HG02610 (cell line): ENCODE data around the gene LAYN.
A peak's percentile ranks its signal among the peaks of the same experiment; 100 is the strongest.

Experiments
- ATAC-seq: cut with Tn5 transposase; IDR thresholded peaks from one replicate; pipeline ENCODE4 v1.9.1; 2021; ENCODE audit warnings: mild to moderate bottlenecking, moderate library complexity; ENCODE audit not compliant: unreplicated experiment

The LAYN gene, protein sequence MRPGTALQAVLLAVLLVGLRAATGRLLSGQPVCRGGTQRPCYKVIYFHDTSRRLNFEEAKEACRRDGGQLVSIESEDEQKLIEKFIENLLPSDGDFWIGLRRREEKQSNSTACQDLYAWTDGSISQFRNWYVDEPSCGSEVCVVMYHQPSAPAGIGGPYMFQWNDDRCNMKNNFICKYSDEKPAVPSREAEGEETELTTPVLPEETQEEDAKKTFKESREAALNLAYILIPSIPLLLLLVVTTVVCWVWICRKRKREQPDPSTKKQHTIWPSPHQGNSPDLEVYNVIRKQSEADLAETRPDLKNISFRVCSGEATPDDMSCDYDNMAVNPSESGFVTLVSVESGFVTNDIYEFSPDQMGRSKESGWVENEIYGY

DNA sequence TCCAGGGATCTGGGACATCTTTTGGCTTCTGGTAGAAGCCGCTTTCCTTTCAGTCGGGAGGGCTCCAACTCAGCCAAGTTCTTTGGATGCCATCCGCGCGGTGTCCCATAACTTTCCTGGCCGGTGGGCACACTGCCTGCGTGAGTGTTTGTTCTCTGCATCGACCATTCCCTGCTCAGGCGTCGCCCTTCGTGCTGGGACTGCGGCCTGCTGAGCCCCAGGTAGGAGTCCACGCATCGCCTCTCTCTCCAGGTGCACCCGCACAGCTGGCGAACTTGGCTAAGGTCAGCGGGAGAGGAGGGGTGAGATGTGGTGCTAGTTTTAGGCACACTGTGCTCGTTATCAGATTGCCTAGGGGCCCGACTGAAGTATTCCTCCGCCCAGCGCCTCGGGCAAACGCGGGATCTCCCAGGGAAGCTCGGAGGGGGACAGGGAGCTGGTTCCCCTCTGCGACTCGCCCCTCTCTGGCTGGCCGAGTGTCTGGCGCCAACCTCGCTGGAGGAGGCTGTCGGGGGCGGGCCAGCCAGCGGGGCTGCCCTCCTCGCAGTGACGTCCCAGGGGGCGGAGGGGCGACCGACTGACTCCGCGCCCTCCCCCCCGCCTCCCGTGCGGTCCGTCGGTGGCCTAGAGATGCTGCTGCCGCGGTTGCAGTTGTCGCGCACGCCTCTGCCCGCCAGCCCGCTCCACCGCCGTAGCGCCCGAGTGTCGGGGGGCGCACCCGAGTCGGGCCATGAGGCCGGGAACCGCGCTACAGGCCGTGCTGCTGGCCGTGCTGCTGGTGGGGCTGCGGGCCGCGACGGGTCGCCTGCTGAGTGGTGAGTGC, at the start of gene LAYN:
Gene LAYN (plus strand): TSS at position 607 of the 823 bp plus-strand sequence. CDS start 124 bp downstream, at position 731.
- no peak for ATAC-seq

DNA sequence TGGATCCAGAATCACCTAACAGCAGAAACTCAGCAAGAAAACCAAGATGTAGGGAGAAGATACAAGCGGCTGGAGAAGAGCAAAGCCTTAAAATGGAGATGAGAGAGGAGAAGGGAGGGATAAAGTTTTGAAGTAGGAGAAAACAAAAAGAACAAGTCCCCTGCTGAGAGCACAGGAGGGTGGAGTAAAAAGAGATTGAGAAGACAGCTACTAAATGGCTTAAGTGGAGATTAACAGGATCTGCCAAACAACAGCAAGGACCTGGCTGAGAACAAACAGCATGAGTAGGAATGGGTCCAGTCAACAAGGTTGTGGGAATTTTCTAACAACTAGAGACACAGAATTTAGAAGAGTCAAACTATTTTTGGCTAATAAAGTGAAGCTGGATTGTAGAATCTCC, 46.5 kb upstream of the LAYN start:
- ATAC-seq = no peak

DNA sequence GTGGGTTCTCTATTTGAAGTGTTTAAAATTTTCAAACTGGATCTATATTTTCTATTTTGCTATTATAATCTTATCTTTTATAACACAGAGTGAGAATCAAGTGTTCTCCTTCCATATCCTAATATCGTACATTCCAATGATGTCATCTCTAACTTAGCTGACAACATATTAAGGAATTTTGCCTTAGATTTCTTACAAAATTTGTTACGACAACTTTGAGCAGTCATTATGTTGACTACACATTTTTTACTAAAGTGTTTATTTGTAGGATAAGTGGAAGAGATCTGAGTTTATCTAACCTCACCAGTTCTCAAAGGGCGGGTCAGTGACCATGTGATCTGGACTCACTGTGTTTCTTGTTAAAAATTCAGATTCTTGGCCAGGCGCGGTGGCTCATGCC, 41.0 kb upstream of the LAYN start:
- no peak for ATAC-seq

DNA sequence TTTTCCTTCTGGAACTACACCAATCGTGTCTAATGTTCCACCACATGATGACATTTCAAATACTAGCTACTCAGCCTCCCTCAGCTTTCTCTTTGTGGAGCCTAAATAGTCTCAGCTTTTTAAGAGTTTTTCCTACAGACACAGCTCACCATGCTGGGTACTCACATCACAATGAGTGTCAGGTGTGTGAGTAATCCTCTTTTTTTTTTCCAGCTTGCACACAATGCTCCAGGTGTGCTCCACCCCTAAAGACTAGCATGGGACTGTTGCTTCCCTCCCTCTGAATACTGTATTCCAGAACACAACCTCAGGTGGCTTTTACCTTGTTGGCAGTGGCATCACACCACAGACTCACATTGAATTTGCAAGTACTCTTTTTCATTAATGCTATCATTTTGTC, 40.0 kb upstream of the LAYN start:
- no peak for ATAC-seq

DNA sequence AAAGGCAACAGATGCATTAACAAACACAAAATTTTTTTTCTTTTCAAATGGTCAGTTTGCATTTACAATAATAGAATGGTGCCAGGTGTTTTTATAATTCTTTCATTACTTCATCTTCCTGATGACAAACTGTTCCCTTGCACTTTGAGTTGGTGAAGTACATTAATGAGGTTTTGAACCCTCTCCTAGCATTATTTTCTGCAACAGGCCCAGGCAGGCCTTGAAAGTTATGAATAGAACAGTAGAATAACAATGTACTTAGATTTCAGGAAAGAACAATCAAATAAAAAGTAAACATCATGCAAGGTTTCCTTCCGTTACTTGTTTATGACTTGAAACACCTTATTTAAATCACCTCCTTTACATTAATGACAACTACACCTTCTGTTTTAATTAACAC, 37.9 kb upstream of the LAYN start:
- ATAC-seq = no peak

DNA sequence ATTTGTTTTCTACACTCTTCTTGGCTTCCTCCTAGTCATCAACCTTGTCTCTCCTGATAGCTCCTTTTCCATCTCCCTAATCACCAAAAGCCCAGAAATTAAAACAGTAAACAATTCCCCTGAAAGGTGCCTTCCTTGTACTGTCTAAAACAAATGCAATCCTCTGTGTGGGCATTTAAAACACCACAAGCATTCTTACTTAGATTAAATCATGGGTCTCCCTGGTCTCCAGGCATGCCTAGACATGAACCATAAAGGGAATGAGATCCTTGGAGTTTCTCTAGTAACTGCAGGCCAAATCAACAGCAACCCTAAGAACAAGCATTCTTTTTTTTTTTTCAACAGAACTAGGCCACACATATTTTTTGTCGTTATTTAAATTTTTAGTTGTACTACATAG, 30.2 kb upstream of the LAYN start:
- no peak for ATAC-seq

DNA sequence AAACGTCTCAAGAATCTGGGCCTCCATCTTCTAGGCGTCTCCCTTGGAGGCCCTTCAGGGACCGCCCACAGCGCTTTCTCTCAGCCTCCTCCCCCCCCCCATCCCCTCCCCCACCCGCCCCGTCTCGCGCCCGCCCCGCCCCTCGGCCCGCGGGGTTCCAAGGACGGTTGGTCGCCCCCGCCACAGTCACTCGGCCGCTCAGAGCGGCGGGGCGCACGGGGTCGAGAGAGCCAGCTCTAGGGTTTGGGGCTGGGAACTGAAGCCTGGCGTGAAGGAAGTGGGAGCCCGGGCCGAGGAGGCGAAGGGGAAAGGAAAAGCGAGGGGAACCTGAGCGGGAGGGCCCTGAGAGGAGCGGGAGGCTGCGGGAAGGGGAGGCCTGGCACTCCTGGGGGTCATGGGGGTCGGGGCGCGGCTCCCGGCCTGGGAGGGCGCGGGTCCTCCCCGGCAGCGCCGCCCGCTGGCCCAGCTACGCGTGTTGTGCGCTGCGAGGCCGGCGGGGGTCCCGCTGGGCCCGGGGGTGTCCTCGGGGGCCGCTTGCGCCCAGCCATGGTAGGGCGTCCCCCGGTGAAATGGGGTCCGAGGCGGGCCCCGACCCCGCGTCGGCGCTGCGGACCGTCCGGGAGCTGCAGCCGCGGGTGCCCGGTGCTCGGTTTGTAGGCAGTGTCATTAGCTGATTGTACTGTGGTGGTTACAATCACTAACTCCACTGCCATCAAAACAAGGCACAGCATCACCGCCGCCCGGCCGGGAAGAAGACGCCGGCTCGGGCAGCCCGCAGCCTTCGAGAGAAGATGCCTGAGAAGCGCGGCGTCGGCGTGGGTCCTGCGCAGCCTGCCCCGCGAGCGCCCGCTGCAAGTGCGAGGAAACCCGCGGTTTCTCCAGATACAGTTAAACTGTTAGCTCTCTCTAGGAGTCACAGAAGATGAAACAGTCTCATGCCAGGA, 28.0 kb upstream of the LAYN start, which contains the start of gene BTG4:
Gene BTG4 (minus strand): TSS at position 91 of the 944 bp plus-strand sequence. CDS start 13,610 bp downstream, outside the sequence.
- no peak for ATAC-seq

DNA sequence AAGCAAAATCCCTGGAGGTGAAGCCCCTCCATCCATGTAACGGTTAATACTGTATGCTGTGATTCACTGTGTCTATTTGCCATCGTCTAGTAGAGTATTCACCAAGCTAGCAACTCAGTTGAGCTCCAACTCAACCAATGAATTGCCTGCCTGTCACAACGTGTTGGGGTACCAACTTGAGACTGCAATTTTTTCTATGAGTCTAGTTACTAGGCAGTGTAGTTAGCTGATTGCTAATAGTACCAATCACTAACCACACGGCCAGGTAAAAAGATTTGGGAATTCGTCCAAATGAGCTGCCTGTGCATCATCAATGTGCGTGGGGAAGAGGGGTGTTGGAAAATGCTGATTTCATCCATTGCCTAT, 27.3 kb upstream of the LAYN start:
- no peak for ATAC-seq

DNA sequence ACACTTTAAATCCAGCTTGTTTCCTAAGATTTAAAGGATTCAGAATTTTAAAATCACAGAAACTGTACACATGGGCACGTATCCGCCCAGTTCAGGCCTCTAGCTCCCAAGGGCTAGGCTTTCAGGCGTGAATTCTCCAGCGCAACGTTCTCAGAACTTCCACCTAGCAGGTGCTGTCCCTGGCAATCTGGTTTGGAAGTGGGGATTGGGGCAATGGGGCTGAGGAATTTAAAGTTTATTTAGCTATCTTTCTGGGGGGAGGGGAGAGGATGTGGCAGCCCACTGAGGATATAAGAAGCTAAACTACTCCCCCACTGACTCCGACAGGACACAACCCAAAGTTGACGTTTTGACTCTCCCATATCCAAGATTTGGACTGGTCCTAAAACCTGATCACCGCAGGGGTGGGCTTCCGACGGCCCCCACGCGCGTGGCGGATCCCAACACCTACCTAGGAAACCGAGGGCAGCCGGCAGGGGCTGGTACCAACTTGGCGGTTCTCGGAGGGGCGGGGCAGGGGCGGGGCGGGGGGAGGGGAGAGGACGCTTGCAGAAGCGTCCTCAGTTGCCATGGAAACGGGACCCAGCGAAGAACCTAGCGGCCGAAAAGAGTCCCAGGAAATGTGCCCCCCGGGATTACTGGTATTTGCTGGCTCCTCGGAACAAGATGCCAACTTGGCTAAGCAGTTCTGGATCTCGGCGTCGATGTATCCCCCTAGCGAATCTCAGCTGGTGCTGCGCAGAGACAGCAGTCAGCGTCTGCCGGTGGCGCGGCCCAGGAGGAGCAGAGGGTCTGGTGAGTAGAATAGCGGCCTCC, 26.1 kb upstream of the LAYN start, which contains the start of gene HOATZ:
Gene HOATZ (plus strand): TSS at position 563 of the 816 bp plus-strand sequence. CDS start 7 bp downstream, at position 570.
- ATAC-seq = no peak

DNA sequence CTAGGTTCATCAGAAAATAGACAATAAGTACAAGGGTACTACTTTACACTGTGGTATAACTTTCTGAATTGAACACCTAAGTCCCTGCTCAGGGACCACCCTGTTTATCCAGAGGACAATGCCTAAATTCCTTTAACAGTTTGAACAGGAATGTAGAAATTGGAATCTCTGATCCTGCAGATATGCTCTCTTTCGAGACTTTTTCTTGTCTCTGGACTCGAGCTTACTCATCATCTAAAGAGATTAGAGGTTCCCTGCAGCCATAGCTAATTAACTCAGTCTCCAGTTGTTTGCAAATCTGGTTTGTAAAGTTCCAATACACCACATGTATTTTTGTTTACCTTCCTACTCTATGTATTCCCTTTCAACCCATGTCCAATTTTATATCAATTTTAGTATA, 24.9 kb upstream of the LAYN start:
- no peak for ATAC-seq

DNA sequence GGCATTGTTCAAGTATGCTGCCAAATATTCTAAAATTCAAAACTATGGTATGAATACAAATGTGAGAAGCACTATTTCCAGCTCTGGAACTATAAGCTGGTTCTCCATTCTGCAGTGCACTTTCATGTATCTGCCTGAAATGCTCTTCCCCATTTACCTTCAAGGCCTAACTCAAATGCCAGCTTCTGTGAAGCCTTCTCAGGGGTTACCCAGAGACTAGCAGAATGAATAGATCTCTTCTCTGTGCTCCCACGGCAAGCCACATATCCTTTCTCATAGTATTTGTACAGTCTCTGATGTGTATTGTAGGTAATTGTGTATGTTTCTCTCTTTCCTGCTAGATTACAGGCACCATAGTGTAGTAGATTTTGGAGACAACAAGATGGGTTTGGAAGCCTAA, 21.9 kb upstream of the LAYN start:
- ATAC-seq = no peak

DNA sequence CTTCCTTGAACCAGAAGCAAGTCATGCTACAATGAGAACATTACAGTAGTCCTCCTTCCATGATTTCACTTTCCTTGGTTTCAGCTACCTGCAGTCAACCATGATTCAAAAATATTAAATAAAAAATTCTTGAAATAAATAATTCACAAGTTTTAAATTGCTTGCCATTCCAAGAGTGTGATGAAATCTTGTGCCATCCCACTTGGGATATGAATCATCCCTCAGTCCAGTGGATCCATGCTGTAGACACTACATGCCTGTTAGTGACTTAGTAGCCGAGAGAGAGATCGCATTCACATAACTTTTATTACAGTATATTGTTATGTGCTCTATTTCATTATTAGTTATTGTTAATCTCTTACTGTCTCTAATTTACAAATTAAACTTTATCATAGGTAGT, 20.0 kb upstream of the LAYN start:
- ATAC-seq = no peak

DNA sequence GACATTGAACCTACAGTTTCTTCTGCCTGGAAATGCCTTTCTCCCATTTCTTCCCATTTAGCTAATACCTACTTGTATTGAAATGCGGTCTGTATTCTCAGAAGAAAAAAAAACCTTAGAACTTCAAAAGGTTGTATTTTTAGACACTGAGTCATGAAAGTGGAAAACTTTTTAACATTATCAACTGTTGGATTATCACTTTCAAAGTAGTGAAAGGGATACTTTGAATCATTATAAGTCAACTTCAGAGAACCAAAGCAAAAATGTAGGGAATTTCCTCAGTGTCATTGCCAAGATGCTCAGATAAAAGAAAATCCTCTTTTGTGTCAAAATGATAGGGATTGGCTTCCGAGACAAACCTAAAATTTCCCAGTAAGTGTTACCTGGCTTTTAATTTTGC, 19.4 kb upstream of the LAYN start:
- ATAC-seq = no peak

DNA sequence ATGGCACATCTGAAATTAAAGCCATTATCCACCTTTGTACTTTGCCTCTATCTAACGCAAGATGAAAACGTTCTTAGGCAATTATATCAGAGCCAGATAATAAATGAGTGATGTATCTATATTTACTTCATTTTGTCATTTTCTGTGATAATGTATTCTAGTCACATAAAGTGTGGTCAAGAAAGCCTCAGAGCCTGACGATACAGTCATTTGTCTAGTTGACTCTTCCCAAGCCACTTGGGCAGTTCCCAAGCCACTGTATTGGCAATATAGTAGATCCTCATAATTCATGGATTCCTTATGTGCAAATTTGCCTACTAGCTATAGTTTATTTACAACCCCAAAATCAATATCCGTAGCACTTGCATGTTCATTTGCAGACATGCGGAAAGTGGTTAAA, 18.1 kb upstream of the LAYN start:
- ATAC-seq = no peak

DNA sequence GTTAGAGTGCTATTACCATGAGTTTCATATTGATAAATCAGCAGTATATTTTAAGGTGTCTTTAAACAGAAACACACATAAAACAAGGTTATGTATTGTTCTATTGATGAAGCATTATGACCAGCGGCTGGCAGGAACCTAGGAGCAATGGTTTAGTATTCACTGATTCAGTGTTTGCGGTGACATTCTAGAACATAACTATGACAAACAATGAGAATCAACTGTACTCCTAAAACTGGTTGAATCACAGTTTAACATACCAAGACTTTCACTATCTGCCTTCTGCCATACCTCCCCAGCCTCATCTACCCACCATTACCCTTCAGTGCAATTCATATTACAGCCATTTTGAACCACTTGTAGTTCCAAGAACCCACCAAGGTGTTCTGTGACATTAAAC, 17.2 kb upstream of the LAYN start:
- ATAC-seq = no peak

DNA sequence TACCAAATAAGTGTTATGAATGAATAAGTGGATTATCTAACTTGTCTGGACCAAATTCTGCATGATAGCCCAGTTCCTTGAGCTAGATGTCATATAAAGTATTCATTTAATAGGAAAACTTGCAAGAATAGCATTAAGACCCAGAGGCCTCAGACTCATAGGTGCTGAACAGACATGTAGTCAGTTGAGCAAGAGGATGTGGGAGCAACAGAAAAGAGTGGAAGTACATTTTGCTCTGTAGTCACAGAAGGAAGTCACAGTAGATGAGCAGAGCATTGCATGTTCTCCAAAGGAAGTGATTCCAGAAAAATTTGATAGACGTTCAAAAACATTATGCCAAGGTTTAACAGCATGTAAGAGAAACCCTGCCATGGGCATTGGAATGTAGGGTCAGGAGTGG, 16.5 kb upstream of the LAYN start:
- no peak for ATAC-seq

DNA sequence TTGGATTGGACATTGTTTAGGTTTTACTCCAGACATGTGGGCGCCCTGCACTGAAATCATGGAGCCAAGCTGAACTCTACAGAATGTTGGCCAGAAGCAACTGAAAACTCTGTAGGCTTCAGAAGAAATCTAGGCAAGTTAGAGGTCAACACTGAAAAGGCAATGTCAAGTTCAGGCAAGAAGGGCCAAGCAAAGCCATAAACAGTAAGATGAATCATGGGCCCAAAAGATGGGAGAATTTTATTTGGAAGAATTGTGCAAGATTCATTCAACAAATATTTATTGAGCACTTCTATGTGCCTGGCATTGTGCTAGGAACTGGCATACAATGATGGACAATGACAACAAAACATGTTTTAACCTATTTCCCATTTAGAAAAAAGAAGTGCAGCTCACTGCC, 15.1 kb upstream of the LAYN start:
- ATAC-seq = no peak

DNA sequence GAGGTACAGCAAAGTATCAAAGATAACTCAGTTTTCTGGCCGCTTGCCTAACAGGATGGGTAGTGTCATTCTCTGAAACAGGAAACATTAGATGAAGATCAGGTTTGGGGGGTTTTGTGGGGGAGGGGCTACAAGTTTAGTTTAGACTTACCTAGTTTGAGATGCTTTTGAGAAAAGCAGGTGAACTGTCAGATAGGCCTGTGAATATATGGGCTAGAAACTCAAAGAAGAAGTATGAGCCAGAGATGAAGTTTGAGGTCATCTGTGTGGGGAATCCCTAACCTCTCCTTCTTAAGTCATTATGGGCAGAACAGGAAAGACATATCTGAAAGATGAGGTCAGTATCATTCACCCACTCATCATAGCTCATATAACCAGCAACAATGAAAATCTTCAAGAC, 14.0 kb upstream of the LAYN start:
- ATAC-seq = peak; percentile 75

DNA sequence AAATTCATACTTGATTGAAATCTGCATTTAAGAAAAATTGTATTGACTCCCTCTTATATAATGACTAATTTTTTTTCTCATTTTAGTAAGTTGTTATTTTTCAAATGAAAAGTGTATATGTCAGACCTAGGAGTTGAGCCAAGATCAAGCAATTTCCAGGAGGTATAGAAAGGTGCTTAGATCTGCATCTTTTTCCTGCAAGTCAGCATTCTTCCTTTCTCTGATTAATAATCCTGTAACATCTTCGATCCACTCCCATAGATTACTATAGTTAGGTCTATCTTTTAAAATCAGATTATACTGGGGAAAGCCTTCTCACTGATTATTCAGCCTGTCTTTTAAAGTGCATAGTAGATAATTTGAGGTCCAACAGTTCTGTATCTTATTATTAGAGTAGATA, 13.2 kb upstream of the LAYN start:
- ATAC-seq = no peak

DNA sequence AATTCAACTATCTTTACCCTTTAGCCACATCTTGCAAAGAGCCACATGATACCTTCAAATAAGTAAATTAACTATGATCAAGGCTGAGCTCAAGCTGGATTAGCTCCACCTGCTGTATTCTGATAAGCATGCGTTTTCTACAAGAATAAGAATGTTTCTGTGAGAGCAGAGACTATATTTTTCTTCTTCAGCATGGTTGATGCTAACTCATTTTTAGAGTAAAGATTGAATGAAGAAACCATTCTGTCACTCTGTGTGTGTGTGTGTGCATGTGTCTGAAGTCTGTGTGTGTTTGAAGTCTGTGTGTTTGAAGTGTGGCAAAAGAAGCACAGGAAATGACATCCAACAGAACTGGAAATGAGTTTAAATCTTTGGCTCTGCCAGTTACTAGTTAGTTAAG, 12.0 kb upstream of the LAYN start:
- no peak for ATAC-seq
